ENCODE data around the gene CHMP4B.

The CHMP4B gene

GRCh38 chr20:33861458-33861857 lies 50.3 kb downstream of the CHMP4B start:
- Mint-ChIP-seq H3K4me1 (ENCODE audit: low read depth) (peaks cover 27% of the 10 kb centered on the region), H3K36me3 (ENCODE audit: low read depth) (peaks cover 31% of the 10 kb centered on the region), H3K4me3 (no peak overlapping the region), H3K27me3 (no peaks in the 10 kb centered on the region), H3K9me3 (no peaks in the 10 kb centered on the region), H3K27ac (no peak overlapping the region)
- intact Hi-C loops (cut with micrococcal nuclease) = loop anchor here (5.0 kb wide), 1 partner anchor 266 kb away; no protein-coding TSS in a partner anchor

GRCh38 chr20:33862709-33863403 lies 51.7 kb downstream of the CHMP4B start:
- Mint-ChIP-seq H3K27ac (no peak overlapping the region), H3K9me3 (no peaks in the 10 kb centered on the region), H3K27me3 (no peaks in the 10 kb centered on the region), H3K4me1 (ENCODE audit: low read depth) (peaks cover 16% of the 10 kb centered on the region), H3K36me3 (ENCODE audit: low read depth) (peaks cover 17% of the 10 kb centered on the region), H3K4me3 (no peak overlapping the region)
- intact Hi-C loops (cut with micrococcal nuclease) = loop anchor here (2.0 to 5.0 kb wide), 2 partner anchors 206 to 264 kb away; no protein-coding TSS in a partner anchor

- Mint-ChIP-seq H3K27ac (no peak overlapping the region), H3K4me1 (ENCODE audit: low read depth) (peaks cover 9% of the 10 kb centered on the region), H3K4me3 (no peak overlapping the region), H3K27me3 (no peaks in the 10 kb centered on the region), H3K9me3 (no peaks in the 10 kb centered on the region), H3K36me3 (ENCODE audit: low read depth) (peaks cover 10% of the 10 kb centered on the region)
- intact Hi-C loops (cut with micrococcal nuclease) = loop anchor here (2.0 to 5.0 kb wide), 2 partner anchors 205 to 264 kb away; no protein-coding TSS in a partner anchor
Measured at GRCh38 chr20:33863440-33864323, 52.5 kb downstream of the CHMP4B start.

GRCh38 chr20:33864324-33864963 lies 53.3 kb downstream of the CHMP4B start:
- H3K4me3 Mint-ChIP-seq = no peak overlapping the region
- H3K4me1 Mint-ChIP-seq (ENCODE audit: low read depth) = peaks cover 2% of the 10 kb centered on the region
- no peak overlapping the region for H3K27ac Mint-ChIP-seq
- intact Hi-C loops (cut with micrococcal nuclease) = loop anchor here (5.0 kb wide), 1 partner anchor 263 kb away; no protein-coding TSS in a partner anchor
- peaks cover 2% of the 10 kb centered on the region for H3K36me3 Mint-ChIP-seq (ENCODE audit: low read depth)
- no peaks in the 10 kb centered on the region for H3K9me3 Mint-ChIP-seq
- no peaks in the 10 kb centered on the region for H3K27me3 Mint-ChIP-seq

- intact Hi-C loops (cut with micrococcal nuclease) = no loop called here
Measured at GRCh38 chr20:33865761-33866370, 54.7 kb downstream of the CHMP4B start.

GRCh38 chr20:33866398-33867100 lies 55.4 kb downstream of the CHMP4B start:
- H3K4me1 Mint-ChIP-seq (ENCODE audit: low read depth) = no peaks in the 10 kb centered on the region
- H3K36me3 Mint-ChIP-seq (ENCODE audit: low read depth) = no peaks in the 10 kb centered on the region
- H3K9me3 Mint-ChIP-seq = no peaks in the 10 kb centered on the region
- H3K4me3 Mint-ChIP-seq = no peak overlapping the region
- no peak overlapping the region for H3K27ac Mint-ChIP-seq
- intact Hi-C loops (cut with micrococcal nuclease) = no loop called here
- H3K27me3 Mint-ChIP-seq = no peaks in the 10 kb centered on the region

More at GRCh38 chr20:33865761-33866370, 54.7 kb downstream of the CHMP4B start:
- Mint-ChIP-seq H3K27me3 (no peaks in the 10 kb centered on the region), H3K4me1 (ENCODE audit: low read depth) (no peaks in the 10 kb centered on the region), H3K9me3 (no peaks in the 10 kb centered on the region), H3K36me3 (ENCODE audit: low read depth) (no peaks in the 10 kb centered on the region), H3K27ac (no peak overlapping the region), H3K4me3 (no peak overlapping the region)

- Mint-ChIP-seq H3K4me1 (ENCODE audit: low read depth) (no peaks in the 10 kb centered on the region), H3K27me3 (no peaks in the 10 kb centered on the region), H3K4me3 (no peak overlapping the region), H3K9me3 (no peaks in the 10 kb centered on the region), H3K36me3 (ENCODE audit: low read depth) (no peaks in the 10 kb centered on the region), H3K27ac (no peak overlapping the region)
- intact Hi-C loops (cut with micrococcal nuclease) = no loop called here
Measured at GRCh38 chr20:33868042-33868441, 56.9 kb downstream of the CHMP4B start.

GRCh38 chr20:33868595-33868994 lies 57.4 kb downstream of the CHMP4B start:
- Mint-ChIP-seq H3K9me3 (no peaks in the 10 kb centered on the region), H3K36me3 (ENCODE audit: low read depth) (no peaks in the 10 kb centered on the region), H3K4me1 (ENCODE audit: low read depth) (no peaks in the 10 kb centered on the region), H3K27ac (no peak overlapping the region), H3K27me3 (no peaks in the 10 kb centered on the region), H3K4me3 (no peak overlapping the region)
- intact Hi-C loops (cut with micrococcal nuclease) = no loop called here

GRCh38 chr20:33869283-33869682 lies 58.1 kb downstream of the CHMP4B start:
- H3K9me3 Mint-ChIP-seq = no peaks in the 10 kb centered on the region
- intact Hi-C loops (cut with micrococcal nuclease) = no loop called here

GRCh38 chr20:33871362-33871761 lies 60.2 kb downstream of the CHMP4B start:
- H3K36me3 Mint-ChIP-seq (ENCODE audit: low read depth) = no peaks in the 10 kb centered on the region
- no peaks in the 10 kb centered on the region for H3K9me3 Mint-ChIP-seq
- peaks cover 6% of the 10 kb centered on the region for H3K4me1 Mint-ChIP-seq (ENCODE audit: low read depth)
- H3K4me3 Mint-ChIP-seq = no peak overlapping the region
- H3K27ac Mint-ChIP-seq = no peak overlapping the region
- intact Hi-C loops (cut with micrococcal nuclease) = no loop called here
- peaks cover 3% of the 10 kb centered on the region for H3K27me3 Mint-ChIP-seq

More at GRCh38 chr20:33869283-33869682, 58.1 kb downstream of the CHMP4B start:
- Mint-ChIP-seq H3K27me3 (peaks cover 2% of the 10 kb centered on the region), H3K27ac (no peak overlapping the region), H3K36me3 (ENCODE audit: low read depth) (no peaks in the 10 kb centered on the region), H3K4me1 (ENCODE audit: low read depth) (no peaks in the 10 kb centered on the region), H3K4me3 (no peak overlapping the region)

- H3K9me3 Mint-ChIP-seq = peaks cover 9% of the 10 kb centered on the region
- no peak overlapping the region for H3K27ac Mint-ChIP-seq
- peaks cover 5% of the 10 kb centered on the region for H3K27me3 Mint-ChIP-seq
- peaks cover 6% of the 10 kb centered on the region for H3K4me1 Mint-ChIP-seq (ENCODE audit: low read depth)
- H3K4me3 Mint-ChIP-seq = no peak overlapping the region
- H3K36me3 Mint-ChIP-seq (ENCODE audit: low read depth) = no peaks in the 10 kb centered on the region
- intact Hi-C loops (cut with micrococcal nuclease) = no loop called here
Measured at GRCh38 chr20:33874129-33874528, 63.0 kb downstream of the CHMP4B start.

- Mint-ChIP-seq H3K4me3 (no peak overlapping the region), H3K9me3 (peaks cover 9% of the 10 kb centered on the region), H3K4me1 (ENCODE audit: low read depth) (peaks cover 6% of the 10 kb centered on the region), H3K27me3 (peaks cover 5% of the 10 kb centered on the region), H3K27ac (no peak overlapping the region), H3K36me3 (ENCODE audit: low read depth) (no peaks in the 10 kb centered on the region)
- intact Hi-C loops (cut with micrococcal nuclease) = no loop called here
Measured at GRCh38 chr20:33875055-33875454, 63.9 kb downstream of the CHMP4B start.

- H3K4me3 Mint-ChIP-seq = no peak overlapping the region
- intact Hi-C loops (cut with micrococcal nuclease) = no loop called here
- peaks cover 5% of the 10 kb centered on the region for H3K27me3 Mint-ChIP-seq
- no peaks in the 10 kb centered on the region for H3K36me3 Mint-ChIP-seq (ENCODE audit: low read depth)
- peaks cover 9% of the 10 kb centered on the region for H3K9me3 Mint-ChIP-seq
- H3K4me1 Mint-ChIP-seq (ENCODE audit: low read depth) = peaks cover 6% of the 10 kb centered on the region
- H3K27ac Mint-ChIP-seq = no peak overlapping the region
Measured at GRCh38 chr20:33875534-33876026, 64.4 kb downstream of the CHMP4B start.

Data from dendritic cell treated with granulocyte-macrophage colony-stimulating factor and Interleukin-4, amounts not matched to agents 40 ng/mL and 50 ng/mL, for 4 days (primary cell).